Measurements from ENCODE around the gene AADACL4. TPM values are rescaled to one million over a fixed set of nuclear protein-coding genes. Genes with fewer than 3 reads are reported as not detected.
"Not testable (repeated sequence)": the region's sequence is repeated elsewhere in the genome, so short reads cannot be mapped to it uniquely, and the experiment has no call there.

The AADACL4 gene
- polyA plus RNA-seq, 1 donor (not counting 4 experiments of a cell fraction or from before 2014, with no cell fraction given) = not detected

DNA sequence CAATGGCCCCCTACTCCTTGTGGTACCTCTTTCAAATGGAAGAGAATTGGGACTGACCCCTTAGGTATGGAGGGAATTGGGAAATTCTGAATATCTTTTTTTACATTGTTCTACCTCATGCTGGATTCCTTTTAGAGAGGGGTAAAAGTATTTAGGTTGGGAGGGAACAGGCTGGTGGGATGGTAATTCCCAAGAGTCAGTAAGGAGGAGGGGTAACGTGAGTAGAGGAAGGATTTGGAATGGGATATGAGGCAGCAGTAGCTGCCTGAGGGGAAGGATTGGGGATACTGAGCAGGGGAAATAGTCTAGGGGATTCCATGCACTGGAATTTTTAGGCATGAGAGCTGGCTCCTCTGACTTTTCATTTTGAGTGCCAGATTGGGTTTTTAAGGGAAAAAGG lies 68.2 kb downstream of the AADACL4 start:
- no peaks in the 10 kb centered on the region for H4K20me1 ChIP-seq (ENCODE audit: control insufficient read depth, extremely low read depth, insufficient read depth, low read length)
- peaks cover 8% of the 10 kb centered on the region for H3K4me1 ChIP-seq (ENCODE audit: control insufficient read depth, extremely low read depth, insufficient read depth, low read length)
- no peaks in the 10 kb centered on the region for H3K79me2 ChIP-seq (ENCODE audit: control insufficient read depth, insufficient read depth, low read length)
- no peak for DNase-seq (ENCODE audit: low read depth, low spot score)
- no peak overlapping the region for H2AFZ ChIP-seq (ENCODE audit: control insufficient read depth, low read length)
- H3K4me3 ChIP-seq (ENCODE audit: control insufficient read depth in 2 of 3, extremely low read depth in 1 of 3, insufficient read depth in 2 of 3, low read depth in 1 of 3, low read length in 3 of 3) = no peak overlapping the region
- no peak for FAIRE-seq
- no peak overlapping the region for H3K9ac ChIP-seq (ENCODE audit: control insufficient read depth, extremely low read depth, insufficient read depth, low read length)
- H3K9me1 ChIP-seq (ENCODE audit: control insufficient read depth, extremely low read depth, insufficient read depth, low read length) = no peaks in the 10 kb centered on the region
- dilution Hi-C loops (cut with MboI; ENCODE audit: extremely low pct_ligation_motif_present, low sequenced_read_pairs) = no loop called here
- no peaks in the 10 kb centered on the region for H3K36me3 ChIP-seq (ENCODE audit: control insufficient read depth in 2 of 2, extremely low read depth in 1 of 2, insufficient read depth in 2 of 2, low read length in 2 of 2)
- no peak overlapping the region for H3K4me2 ChIP-seq (ENCODE audit: control insufficient read depth, extremely low read depth, insufficient read depth, low read depth, low read length)
- H3K27ac ChIP-seq (ENCODE audit: control insufficient read depth, insufficient read depth, low read length) = no peak overlapping the region
- H3K27me3 ChIP-seq (ENCODE audit: control insufficient read depth, extremely low read depth, insufficient read depth, low read length) = no peaks in the 10 kb centered on the region
- TF ChIP-seq CTCF (optimal IDR thresholded peaks at IDR 0.05 in 1 of 3, IDR thresholded peaks at IDR 0.05 in 1 of 3, conservative IDR thresholded peaks at IDR 0.05 in 1 of 3; ENCODE audit: extremely low read depth in 1 of 3, insufficient read depth in 2 of 3, low read length in 3 of 3) (no peak), EZH2 (IDR thresholded peaks at IDR 0.05; ENCODE audit: low read length) (no peak)
- H3K9me3 ChIP-seq (ENCODE audit: control insufficient read depth, low read depth, low read length) = no peaks in the 10 kb centered on the region

GRCh38 chr1:12712929-12713328 lies 69.0 kb downstream of the AADACL4 start:
- Histone ChIP-seq H3K4me1 (ENCODE audit: control insufficient read depth, extremely low read depth, insufficient read depth, low read length) (peaks cover 8% of the 10 kb centered on the region), H3K79me2 (ENCODE audit: control insufficient read depth, insufficient read depth, low read length) (no peaks in the 10 kb centered on the region), H3K4me3 (ENCODE audit: control insufficient read depth in 2 of 3, extremely low read depth in 1 of 3, insufficient read depth in 2 of 3, low read depth in 1 of 3, low read length in 3 of 3) (no peak overlapping the region), H3K9me1 (ENCODE audit: control insufficient read depth, extremely low read depth, insufficient read depth, low read length) (no peaks in the 10 kb centered on the region), H3K36me3 (ENCODE audit: control insufficient read depth in 2 of 2, extremely low read depth in 1 of 2, insufficient read depth in 2 of 2, low read length in 2 of 2) (no peaks in the 10 kb centered on the region), H4K20me1 (ENCODE audit: control insufficient read depth, extremely low read depth, insufficient read depth, low read length) (no peaks in the 10 kb centered on the region), H2AFZ (ENCODE audit: control insufficient read depth, low read length) (no peak overlapping the region), H3K4me2 (ENCODE audit: control insufficient read depth, extremely low read depth, insufficient read depth, low read depth, low read length) (no peak overlapping the region), H3K9me3 (ENCODE audit: control insufficient read depth, low read depth, low read length) (no peaks in the 10 kb centered on the region), H3K9ac (ENCODE audit: control insufficient read depth, extremely low read depth, insufficient read depth, low read length) (no peak overlapping the region), H3K27me3 (ENCODE audit: control insufficient read depth, extremely low read depth, insufficient read depth, low read length) (no peaks in the 10 kb centered on the region), H3K27ac (ENCODE audit: control insufficient read depth, insufficient read depth, low read length) (no peak overlapping the region)
- FAIRE-seq = no peak
- no peak for DNase-seq (ENCODE audit: low read depth, low spot score)
- dilution Hi-C loops (cut with MboI; ENCODE audit: extremely low pct_ligation_motif_present, low sequenced_read_pairs) = no loop called here
- TF ChIP-seq EZH2 (IDR thresholded peaks at IDR 0.05; ENCODE audit: low read length) (no peak), CTCF (optimal IDR thresholded peaks at IDR 0.05 in 1 of 3, IDR thresholded peaks at IDR 0.05 in 1 of 3, conservative IDR thresholded peaks at IDR 0.05 in 1 of 3; ENCODE audit: extremely low read depth in 1 of 3, insufficient read depth in 2 of 3, low read length in 3 of 3) (no peak)

- H3K79me2 ChIP-seq (ENCODE audit: control insufficient read depth, insufficient read depth, low read length); H3K36me3 ChIP-seq (ENCODE audit: control insufficient read depth in 2 of 2, extremely low read depth in 1 of 2, insufficient read depth in 2 of 2, low read length in 2 of 2); dilution Hi-C loops (cut with MboI; ENCODE audit: extremely low pct_ligation_motif_present, low sequenced_read_pairs); H3K27ac ChIP-seq (ENCODE audit: control insufficient read depth, insufficient read depth, low read length); H2AFZ ChIP-seq (ENCODE audit: control insufficient read depth, low read length); FAIRE-seq; H3K4me3 ChIP-seq (ENCODE audit: control insufficient read depth in 2 of 3, extremely low read depth in 1 of 3, insufficient read depth in 2 of 3, low read depth in 1 of 3, low read length in 3 of 3); H4K20me1 ChIP-seq (ENCODE audit: control insufficient read depth, extremely low read depth, insufficient read depth, low read length); H3K27me3 ChIP-seq (ENCODE audit: control insufficient read depth, extremely low read depth, insufficient read depth, low read length); H3K9me3 ChIP-seq (ENCODE audit: control insufficient read depth, low read depth, low read length); H3K4me2 ChIP-seq (ENCODE audit: control insufficient read depth, extremely low read depth, insufficient read depth, low read depth, low read length); DNase-seq (ENCODE audit: low read depth, low spot score); H3K4me1 ChIP-seq (ENCODE audit: control insufficient read depth, extremely low read depth, insufficient read depth, low read length); H3K9me1 ChIP-seq (ENCODE audit: control insufficient read depth, extremely low read depth, insufficient read depth, low read length); H3K9ac ChIP-seq (ENCODE audit: control insufficient read depth, extremely low read depth, insufficient read depth, low read length): not testable (repeated sequence)
These were observed 69.8 kb downstream of the AADACL4 start for GRCh38 chr1:12713651-12714050.

All from keratinocyte (primary cell).